HG03060 (cell line): Measurements from ENCODE around the gene NCAPG2.
"Not testable (repeated sequence)": the region's sequence is repeated elsewhere in the genome, so short reads cannot be mapped to it uniquely, and the experiment has no call there.

ENCODE experiments used
- ATAC-seq: cut with Tn5 transposase; IDR thresholded peaks from one replicate; pipeline ENCODE4 v1.9.1; 2021; ENCODE audit warnings: low read depth, moderate number of reproducible peaks; ENCODE audit not compliant: unreplicated experiment

NCAPG2 gene

DNA sequence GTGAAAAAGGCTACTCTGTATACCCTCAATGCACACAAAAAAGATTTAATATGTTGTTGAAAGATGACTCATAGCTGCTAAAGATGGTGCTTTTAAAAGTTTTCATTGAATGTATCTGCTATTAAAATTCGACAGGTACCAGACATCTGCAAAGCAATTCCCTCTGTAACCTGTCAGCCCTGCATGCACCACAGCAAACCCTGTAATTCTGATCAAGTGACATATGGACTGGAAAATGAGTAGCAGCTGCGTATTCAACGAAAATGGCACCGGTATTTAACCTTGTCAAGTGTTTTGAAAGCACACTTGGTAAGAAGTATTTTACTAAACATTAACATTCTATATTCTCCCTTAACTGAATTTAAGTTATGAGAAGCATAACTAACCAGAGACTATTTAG lies 58.8 kb downstream of the NCAPG2 start:
- ATAC-seq, result no peak

DNA sequence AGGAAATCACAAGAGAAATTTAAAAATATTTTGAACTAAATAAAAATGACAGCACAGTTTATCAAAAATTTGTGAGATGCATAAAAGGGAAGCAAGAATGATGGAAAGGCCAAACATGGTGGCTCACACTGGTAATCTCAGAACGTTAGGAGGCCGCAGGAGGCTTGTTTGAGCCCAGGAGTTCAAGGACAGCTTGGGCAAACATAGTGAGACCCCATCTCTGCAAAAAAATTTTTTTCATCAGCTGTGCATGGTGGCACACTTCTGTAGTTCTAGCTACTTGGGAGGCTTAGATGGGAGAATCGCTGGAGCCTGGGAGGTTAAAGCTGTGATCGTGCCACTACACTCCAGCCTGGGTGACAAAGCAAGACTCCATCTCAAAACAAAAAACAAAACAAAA lies 62.5 kb downstream of the NCAPG2 start:
- ATAC-seq, result no peak

DNA sequence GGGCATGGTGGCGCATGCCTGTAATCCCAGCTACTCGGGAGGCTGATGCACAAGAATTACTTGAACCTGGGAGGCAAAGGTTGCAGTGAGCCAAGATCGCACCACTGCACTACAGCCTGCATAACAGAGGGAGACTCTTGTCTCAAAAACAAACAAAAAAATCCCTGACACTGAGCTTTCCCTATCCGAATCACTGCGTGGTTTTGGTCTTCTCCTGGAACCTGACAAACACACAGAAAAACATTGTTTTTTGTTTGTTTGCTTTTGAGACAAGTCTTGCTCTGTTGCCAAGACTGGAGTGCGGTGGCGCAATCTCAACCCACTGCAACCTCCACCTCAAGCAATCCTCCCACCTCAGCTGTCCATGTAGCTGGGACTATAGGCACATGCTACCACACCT lies 66.6 kb downstream of the NCAPG2 start:
- ATAC-seq, result no peak

DNA sequence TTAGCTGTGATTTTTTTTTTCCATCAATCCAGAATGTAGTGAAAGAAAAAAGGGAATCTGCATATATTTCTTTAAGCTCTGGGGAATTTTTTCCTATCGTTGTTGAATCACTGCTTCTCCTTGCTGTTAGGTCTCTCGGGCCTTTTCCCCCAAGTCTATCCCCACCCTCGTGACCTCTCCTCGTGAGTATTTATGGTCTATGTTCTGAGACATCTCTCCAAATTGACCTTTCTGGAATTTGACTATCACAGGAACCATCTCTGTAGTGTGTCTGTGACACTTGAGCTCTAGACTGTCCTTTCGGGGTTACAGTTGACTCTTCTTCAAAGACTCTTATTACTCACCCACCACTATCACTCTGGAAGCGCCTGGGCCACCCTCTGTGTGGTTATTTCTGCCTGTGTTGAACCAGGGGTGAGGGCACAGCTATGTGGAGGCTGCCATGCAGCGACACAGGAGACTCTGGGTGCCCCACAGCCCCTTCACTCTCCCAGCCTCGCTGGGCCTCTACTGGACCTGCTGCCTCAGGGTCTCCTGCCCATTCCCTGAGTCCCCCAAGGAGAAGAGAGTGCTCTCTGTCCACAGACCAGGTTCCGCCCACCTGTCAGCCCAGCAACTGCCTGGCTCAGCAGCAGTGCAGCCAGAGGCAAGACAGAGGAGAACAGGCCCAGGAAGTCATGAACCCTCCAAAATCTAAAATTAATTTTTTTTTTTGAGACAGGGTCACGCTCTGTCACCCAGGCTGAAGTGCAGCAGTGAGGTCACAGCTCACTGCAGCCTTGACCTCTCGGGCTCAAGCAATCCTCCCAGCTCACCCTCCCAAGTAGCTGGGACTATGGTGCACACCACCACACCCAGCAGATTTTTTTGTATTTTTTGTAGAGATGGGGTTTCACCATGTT lies 71.3 kb downstream of the NCAPG2 start:
- ATAC-seq, result no peak

- ATAC-seq, result no peak
These were observed 72.9 kb downstream of the NCAPG2 start for GRCh38 chr7:158631574-158632195.

- ATAC-seq, result not testable (repeated sequence)
These were observed 78.3 kb downstream of the NCAPG2 start for GRCh38 chr7:158626289-158626688.

GRCh38 chr7:158623241-158623640 lies 81.4 kb downstream of the NCAPG2 start:
- ATAC-seq, result no peak

DNA sequence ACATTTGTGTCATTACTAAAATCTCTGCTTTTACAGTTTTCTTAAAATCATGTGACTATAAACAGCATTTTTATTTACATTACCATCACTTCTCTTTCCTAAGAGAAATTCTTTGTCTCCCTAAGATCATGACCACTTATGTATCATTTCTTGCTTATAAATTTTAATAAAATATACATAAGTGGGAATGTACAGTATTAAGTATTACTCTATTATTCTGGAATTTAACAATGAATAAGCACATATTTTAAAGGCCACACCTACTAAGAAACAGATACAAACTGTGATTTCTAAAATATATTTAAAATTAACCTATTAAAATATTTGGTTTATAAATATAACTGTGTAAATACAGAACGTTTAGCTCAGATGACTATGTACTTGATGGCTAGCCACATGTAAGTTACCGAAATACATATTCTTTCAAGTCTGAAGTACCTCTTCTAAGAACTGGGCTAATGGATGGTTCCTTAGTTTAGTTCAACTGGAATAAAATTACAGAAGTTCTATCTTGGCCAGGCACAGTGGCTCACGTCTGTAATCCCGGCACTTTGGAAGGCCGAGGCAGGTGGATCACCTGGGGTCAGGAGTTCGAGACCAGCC lies 83.7 kb downstream of the NCAPG2 start:
- ATAC-seq, result no peak

GRCh38 chr7:158620418-158620817 lies 84.2 kb downstream of the NCAPG2 start:
- ATAC-seq, result no peak

DNA sequence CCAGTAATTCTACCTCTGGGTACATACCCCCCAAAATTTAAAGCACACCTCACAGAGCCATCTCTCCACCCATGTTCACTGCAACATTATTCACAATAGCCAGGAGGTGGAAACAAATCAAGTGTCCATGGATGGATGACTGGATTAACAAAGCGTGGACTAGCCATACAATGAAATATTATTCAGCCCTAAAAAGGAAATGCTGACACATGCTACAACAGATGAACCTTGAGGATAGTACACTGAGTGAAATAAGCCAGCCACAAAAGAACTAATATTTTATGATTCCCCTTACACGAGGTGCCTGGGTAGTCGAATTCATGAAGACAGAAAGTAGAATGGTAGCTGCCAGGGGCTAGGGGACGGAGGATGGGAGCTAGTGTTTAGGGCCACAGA lies 85.9 kb downstream of the NCAPG2 start:
- ATAC-seq, result no peak

DNA sequence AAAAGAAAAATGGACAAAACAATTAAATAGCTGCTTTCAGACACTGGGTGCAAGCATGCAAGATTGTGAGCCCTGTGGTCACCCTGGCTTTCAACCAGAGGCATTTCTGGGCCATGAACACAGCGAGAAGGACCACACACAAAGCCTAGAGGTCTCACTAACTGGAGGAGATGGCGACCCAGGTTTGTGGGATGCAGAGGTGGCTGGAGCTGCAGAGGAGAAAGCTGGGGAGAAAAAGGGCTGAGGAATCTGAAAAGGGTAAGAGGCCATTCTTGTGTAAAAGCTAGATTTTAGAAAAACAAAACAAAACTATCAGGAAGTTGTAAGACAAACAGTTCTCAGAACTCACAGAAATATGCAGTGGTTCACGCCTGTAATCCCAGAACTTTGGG lies 86.9 kb downstream of the NCAPG2 start:
- ATAC-seq, result no peak

DNA sequence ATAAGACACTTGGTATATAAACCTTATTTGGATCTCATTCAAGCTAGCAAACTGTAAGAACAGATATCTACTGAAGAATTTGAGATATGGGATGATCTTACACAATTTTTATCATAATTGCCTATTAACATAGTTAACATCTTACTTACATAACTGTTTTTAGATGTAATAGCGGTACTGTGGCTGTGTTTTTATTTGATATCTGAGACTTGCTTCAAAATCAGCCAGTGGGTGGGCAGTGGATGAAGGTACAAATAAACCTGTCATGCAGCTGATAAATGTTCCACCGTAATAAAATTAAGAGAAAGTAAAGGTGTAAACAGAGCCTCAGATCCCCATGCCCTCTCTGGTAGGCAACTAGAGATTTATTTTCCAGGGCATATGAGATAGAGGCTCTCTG lies 88.6 kb downstream of the NCAPG2 start:
- no peak for ATAC-seq

GRCh38 chr7:158614700-158615099 lies 89.9 kb downstream of the NCAPG2 start:
- ATAC-seq, result no peak

- ATAC-seq, result peak; percentile 95
These were observed 91.1 kb downstream of the NCAPG2 start for GRCh38 chr7:158613481-158613880.

DNA sequence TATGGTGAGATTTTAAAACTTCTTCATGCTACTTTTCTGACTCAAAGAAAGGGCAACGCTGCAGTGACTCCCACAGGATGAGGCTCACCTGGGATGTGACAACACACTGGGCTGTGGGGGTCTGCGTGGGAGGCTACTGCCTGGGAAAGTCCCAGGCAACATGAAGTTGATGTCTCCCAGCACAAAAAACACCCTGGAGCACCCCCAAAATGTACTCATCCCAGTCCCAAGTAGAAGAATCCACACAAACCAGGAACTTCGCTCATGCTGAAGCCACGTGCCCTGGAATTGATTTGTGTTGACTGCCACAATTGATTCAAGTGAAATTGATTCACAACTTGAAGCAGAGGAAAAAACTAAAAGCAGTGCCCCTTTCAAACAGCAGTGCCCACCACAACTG lies 92.1 kb downstream of the NCAPG2 start:
- no peak for ATAC-seq

GRCh38 chr7:158611541-158611940 lies 93.1 kb downstream of the NCAPG2 start:
- no peak for ATAC-seq

DNA sequence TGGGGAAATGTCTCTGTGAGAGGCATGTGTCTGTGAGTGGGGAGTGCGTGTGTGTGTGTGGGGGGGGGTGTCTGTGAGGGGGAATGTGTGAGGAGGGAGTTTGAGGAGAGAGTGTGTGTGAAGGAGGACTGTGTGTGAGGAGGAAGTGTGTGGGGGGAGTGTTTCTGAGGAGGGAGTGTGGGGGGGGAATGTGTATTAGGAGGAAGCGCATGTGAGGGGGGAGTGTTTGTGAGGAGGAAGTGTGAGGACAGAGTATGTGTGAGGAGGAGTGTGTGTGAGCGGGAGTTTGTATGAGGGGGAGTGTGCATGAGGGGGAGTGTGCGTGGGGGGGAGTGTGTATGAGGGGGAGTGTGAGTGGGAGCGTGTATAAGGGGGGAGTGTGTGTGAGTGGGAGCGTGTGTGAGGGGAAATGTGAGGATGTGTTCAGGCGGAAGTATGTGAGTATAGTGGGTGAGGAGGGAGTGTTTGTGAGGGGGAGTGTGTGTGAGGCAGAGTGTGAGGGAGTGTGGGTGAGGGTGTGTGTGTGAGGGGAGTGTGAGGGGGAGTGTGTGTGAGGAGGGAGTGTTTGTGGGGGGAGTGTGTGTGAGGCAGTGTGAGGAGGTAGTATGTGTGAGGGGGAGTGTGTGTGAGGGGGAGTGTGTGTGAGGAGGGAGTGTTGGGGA lies 95.2 kb downstream of the NCAPG2 start:
- ATAC-seq, result no peak

DNA sequence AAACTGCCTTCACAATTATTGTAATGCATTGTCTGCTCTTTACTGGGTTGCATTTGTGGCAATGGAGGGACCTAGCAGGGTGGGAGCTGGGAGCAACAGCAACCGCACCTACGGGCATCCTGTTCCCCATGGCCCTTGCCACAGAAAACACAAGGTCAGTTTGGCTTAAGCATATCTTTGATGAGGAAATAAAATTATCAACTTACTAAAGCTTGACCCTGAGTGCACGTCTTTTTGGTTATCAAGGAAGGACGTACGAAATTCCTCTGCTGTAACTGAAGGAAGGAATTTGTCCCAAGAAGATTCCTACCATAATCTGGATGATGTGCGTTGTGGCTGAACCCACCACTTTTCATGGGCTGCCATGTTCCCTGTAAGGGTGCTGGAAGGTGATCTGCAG lies 97.0 kb downstream of the NCAPG2 start:
- no peak for ATAC-seq

- no peak for ATAC-seq
These were observed 97.8 kb downstream of the NCAPG2 start for GRCh38 chr7:158606671-158607424.

- ATAC-seq, result no peak
These were observed 98.5 kb downstream of the NCAPG2 start for GRCh38 chr7:158606129-158606528.
